Thyroid gland (tissue), 4 donors: ENCODE data around the gene MIGA2.

ENCODE experiments used
- CTCF ChIP-seq, 6 experiments: fragments of 200-600 bp in 3 of 6; fragments of 450-650 bp in 3 of 6; sonication (generic) in 3 of 6; IDR thresholded peaks; one replicate each; pipeline ENCODE4 v1.5.1; 2016 to 2019; ENCODE audit warnings: antibody characterized with exemption in 6 of 6, mild to moderate bottlenecking in 2 of 6, inconsistent platforms in 1 of 6, moderate library complexity in 1 of 6
- POLR2A ChIP-seq, 2 donors: fragments of 450-650 bp; IDR thresholded peaks; one replicate each; pipeline ENCODE4 v1.6.1; 2017; ENCODE audit warnings: antibody characterized with exemption in 2 of 2, mild to moderate bottlenecking in 2 of 2, moderate library complexity in 1 of 2

- TF ChIP-seq POLR2A (IDR thresholded peaks at IDR 0.05) (no peak), CTCF (IDR thresholded peaks at IDR 0.05) (no peak)
These were observed 4.9 kb upstream of the MIGA2 start for GRCh38 chr9:129031514-129031913.
